Gastrocnemius medialis (tissue), 4 donors: Measurements from ENCODE around the gene PDE8A.

ENCODE experiments used
- POLR2A ChIP-seq, 2 donors: fragments of 450-650 bp; IDR thresholded peaks; one replicate each; pipeline ENCODE4 v1.6.1; 2017; ENCODE audit warnings: antibody characterized with exemption in 2 of 2, mild to moderate bottlenecking in 2 of 2, moderate library complexity in 2 of 2
- TF ChIP-seq, protein P1 (sequence below), 5 experiments: fragments of 450-650 bp in 3 of 5; fragments of 200-600 bp in 2 of 5; sonication (generic) in 2 of 5; IDR thresholded peaks in 4 of 5; conservative IDR thresholded peaks in 1 of 5; 1 replicate in 4 of 5; 2 replicates in 1 of 5; pipeline ENCODE4 v1.5.1; 2016 to 2019; ENCODE audit warnings: antibody characterized with exemption in 5 of 5, mild to moderate bottlenecking in 3 of 5, moderate library complexity in 3 of 5

DNA sequence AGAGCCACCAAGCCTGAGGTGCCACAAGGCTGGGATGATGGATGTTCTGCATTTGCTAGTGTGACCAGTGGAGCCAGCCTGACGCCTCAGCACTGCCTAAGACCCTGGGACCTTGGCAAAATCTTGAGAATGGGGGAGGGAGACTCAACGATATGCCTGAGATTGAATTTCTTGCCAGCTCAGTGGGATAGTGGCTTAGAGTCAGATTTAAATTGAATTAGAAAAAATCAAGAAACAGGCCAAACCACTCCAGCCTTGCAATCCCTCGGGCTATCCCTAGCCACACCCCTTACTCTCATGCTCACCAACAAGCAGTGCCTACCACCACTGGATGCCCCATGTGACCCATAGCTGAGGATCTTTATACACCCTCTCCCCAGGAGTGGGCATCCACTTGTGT, 18.7 kb upstream of the PDE8A start:
- no peak for TF ChIP-seq POLR2A (IDR thresholded peaks at IDR 0.05)
- TF ChIP-seq, protein P1, sequence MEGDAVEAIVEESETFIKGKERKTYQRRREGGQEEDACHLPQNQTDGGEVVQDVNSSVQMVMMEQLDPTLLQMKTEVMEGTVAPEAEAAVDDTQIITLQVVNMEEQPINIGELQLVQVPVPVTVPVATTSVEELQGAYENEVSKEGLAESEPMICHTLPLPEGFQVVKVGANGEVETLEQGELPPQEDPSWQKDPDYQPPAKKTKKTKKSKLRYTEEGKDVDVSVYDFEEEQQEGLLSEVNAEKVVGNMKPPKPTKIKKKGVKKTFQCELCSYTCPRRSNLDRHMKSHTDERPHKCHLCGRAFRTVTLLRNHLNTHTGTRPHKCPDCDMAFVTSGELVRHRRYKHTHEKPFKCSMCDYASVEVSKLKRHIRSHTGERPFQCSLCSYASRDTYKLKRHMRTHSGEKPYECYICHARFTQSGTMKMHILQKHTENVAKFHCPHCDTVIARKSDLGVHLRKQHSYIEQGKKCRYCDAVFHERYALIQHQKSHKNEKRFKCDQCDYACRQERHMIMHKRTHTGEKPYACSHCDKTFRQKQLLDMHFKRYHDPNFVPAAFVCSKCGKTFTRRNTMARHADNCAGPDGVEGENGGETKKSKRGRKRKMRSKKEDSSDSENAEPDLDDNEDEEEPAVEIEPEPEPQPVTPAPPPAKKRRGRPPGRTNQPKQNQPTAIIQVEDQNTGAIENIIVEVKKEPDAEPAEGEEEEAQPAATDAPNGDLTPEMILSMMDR (IDR thresholded peaks at IDR 0.05 in 4 of 5, conservative IDR thresholded peaks at IDR 0.05 in 1 of 5): no peak
